Subcutaneous adipose tissue (tissue), 4 donors: Measurements from ENCODE around the gene ADAD2. TPM values are rescaled to one million over a fixed set of nuclear protein-coding genes. Genes with fewer than 3 reads are reported as not detected.

Experiments used
- total RNA-seq, 4 donors: library from RNA; depleted of rRNA; stranded (reverse); fragments of >200 nt; gene quantifications; one replicate each; pipeline ENCODE4 v1.1.0, GENCODE V29; 2016
- TF ChIP-seq, protein P1 (sequence below): fragments of 450-650 bp; IDR thresholded peaks from one replicate; pipeline ENCODE4 v1.5.1; 2016; ENCODE audit warnings: low read depth, mild to moderate bottlenecking, control low read depth, antibody characterized with exemption, moderate library complexity

Gene ADAD2
- total RNA-seq, 4 donors from 2014 or later, result 3.6 to 4.4 TPM; not detected in 2

DNA sequence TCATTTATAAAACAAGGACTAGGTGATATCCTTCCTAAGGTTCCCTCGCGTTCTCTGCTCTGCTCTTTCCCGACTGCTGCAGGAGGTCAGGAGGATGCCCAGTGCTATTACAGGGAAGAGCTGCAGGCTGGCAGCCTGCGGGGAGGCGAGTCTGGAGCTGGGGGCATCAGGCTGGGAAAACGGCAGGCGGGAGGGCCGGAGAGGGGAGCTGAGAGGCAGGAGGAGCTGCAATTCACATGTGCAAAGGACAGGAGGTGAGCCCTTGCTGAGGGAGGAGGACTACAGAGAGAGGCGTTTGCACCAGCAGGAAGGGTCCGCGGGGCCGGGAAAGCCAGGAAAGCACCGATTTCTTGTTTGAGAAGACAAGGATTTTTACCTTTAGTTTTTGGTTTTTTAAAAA lies 8.1 kb downstream of the ADAD2 start:
- TF ChIP-seq, protein P1, sequence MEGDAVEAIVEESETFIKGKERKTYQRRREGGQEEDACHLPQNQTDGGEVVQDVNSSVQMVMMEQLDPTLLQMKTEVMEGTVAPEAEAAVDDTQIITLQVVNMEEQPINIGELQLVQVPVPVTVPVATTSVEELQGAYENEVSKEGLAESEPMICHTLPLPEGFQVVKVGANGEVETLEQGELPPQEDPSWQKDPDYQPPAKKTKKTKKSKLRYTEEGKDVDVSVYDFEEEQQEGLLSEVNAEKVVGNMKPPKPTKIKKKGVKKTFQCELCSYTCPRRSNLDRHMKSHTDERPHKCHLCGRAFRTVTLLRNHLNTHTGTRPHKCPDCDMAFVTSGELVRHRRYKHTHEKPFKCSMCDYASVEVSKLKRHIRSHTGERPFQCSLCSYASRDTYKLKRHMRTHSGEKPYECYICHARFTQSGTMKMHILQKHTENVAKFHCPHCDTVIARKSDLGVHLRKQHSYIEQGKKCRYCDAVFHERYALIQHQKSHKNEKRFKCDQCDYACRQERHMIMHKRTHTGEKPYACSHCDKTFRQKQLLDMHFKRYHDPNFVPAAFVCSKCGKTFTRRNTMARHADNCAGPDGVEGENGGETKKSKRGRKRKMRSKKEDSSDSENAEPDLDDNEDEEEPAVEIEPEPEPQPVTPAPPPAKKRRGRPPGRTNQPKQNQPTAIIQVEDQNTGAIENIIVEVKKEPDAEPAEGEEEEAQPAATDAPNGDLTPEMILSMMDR, result no peak

GRCh38 chr16:84199861-84200260 lies 8.9 kb downstream of the ADAD2 start:
- TF ChIP-seq, protein P1, result no peak

DNA sequence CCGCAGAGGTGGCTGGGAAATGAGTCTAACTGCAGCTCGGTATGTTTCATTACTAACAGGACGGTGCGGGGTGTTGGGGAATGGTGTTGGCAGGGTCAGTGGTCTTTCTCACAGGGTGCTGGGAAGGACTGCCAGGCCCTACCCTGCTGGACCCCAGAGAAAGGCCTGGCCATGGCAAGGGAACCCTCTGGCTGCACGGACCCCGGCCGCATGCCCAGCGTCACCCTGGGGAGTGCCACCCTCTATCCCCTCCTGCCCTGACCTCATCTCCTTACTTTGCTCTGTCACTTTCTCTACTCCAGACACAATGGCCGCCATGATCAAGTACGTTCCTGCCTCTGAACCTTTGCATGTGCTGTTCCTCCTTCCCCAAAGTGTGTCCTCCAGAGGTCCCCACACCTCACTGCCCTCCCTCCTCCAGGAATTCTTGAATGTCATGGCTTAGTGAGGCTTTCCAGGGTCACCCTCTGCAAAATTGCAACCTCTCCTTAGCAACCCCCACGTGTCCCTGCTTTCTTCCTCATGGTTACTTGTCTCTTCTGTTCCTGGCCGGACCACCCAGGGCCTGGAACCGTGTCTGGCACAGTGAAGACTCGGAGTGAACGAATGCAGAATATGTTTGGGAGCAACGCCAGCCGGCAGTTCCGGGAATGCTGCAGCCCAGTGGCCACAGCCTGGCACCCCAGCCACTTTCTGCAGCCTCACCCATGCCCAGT lies 15.2 kb downstream of the ADAD2 start:
- TF ChIP-seq, protein P1, result no peak

GRCh38 chr16:84207251-84207650 lies 16.3 kb downstream of the ADAD2 start:
- TF ChIP-seq, protein P1, result no peak

- TF ChIP-seq, protein P1, result no peak
Measured at GRCh38 chr16:84207879-84208278, 16.9 kb downstream of the ADAD2 start.

- TF ChIP-seq, protein P1, result no peak
Measured at GRCh38 chr16:84209989-84210388, 19.0 kb downstream of the ADAD2 start.

GRCh38 chr16:84212154-84212553 lies 21.2 kb downstream of the ADAD2 start:
- TF ChIP-seq, protein P1, result no peak
